Vagina (tissue), 2 donors: ENCODE data around the gene IQUB. TPM values are rescaled to one million over a fixed set of nuclear protein-coding genes. Genes with fewer than 3 reads are reported as not detected.
"Not testable (repeated sequence)": the region's sequence is repeated elsewhere in the genome, so short reads cannot be mapped to it uniquely, and the experiment has no call there.

Experiments
- DNase-seq, 2 donors: peaks; one replicate each; pipeline ENCODE4 v3.0.0-alpha.2; 2017; ENCODE audit errors: extremely low spot score in 2 of 2
- H3K27ac ChIP-seq: fragments of 200-600 bp; sonication (generic); one replicate; pipeline ENCODE4 v1.5.1; 2019
- H3K27me3 ChIP-seq: fragments of 200-600 bp; sonication (generic); one replicate; pipeline ENCODE4 v1.5.1; 2019
- H3K36me3 ChIP-seq, 2 donors: fragments of 200-600 bp; sonication (generic); one replicate each; pipeline ENCODE4 v1.5.1; 2017 to 2019
- H3K4me1 ChIP-seq: fragments of 200-600 bp; sonication (generic); one replicate; pipeline ENCODE4 v1.5.1; 2019
- H3K4me3 ChIP-seq, 2 donors: fragments of 200-600 bp; sonication (generic); 1 replicate in 1 of 2; 2 replicates in 1 of 2; pipeline ENCODE4 v1.5.1; 2016 to 2019
- H3K9me3 ChIP-seq: fragments of 200-600 bp; sonication (generic); one replicate; pipeline ENCODE4 v1.5.1; 2019
- POLR2A ChIP-seq, 2 donors: fragments of 450-650 bp; IDR thresholded peaks; one replicate each; pipeline ENCODE4 v1.6.1; 2017; ENCODE audit warnings: antibody characterized with exemption in 2 of 2, mild to moderate bottlenecking in 2 of 2, moderate library complexity in 2 of 2
- POLR2AphosphoS5 ChIP-seq, 2 donors: sonication (generic); formaldehyde crosslinking; IDR thresholded peaks; one replicate each; pipeline ENCODE4 v1.9.0; 2017; ENCODE audit warnings: antibody characterized with exemption in 2 of 2, mild to moderate bottlenecking in 2 of 2, low read depth in 1 of 2; ENCODE audit not compliant: insufficient read depth in 1 of 2
- intact Hi-C: fragments of 100-400 bp; cut with DNase I; formaldehyde crosslinking; loops from one replicate; pipeline ENCODE4 v1.15.1; 2023
- small RNA-seq: library from RNA; depleted of rRNA; stranded (forward); fragments of <200 nt; gene quantifications from one replicate; pipeline ENCODE3, GENCODE V24; 2016
- total RNA-seq: library from RNA; depleted of rRNA; stranded (reverse); fragments of >200 nt; gene quantifications from one replicate; pipeline ENCODE4 v1.2.3, GENCODE V29; 2016
- TF ChIP-seq, protein P1 (sequence below), 3 experiments: fragments of 450-650 bp in 2 of 3; fragments of 200-600 bp in 1 of 3; sonication (generic) in 1 of 3; IDR thresholded peaks; one replicate each; pipeline ENCODE4 v1.5.1; 2017 to 2019; ENCODE audit warnings: antibody characterized with exemption in 3 of 3, mild to moderate bottlenecking in 2 of 3, moderate library complexity in 2 of 3

The IQUB gene
- total RNA-seq, 1 donor from 2014 or later: 0.98 TPM

DNA sequence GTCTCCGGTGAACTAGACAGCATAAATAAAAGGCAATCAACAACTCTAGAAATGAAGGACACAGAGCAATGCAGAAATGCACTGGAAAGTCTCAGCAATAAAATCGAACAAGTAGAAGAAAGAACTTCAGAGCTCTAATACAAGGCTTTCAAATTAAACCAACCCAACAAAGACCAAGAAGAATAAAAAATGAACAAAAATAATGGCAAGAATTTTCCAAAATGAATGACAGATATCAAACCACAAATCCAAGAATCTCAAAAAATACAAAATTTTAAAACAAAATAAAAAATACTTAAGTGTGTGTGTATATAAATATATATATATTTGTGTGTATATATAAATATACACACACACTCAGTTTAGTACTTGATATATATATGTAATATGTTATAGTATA lies 110.8 kb downstream of the IQUB start:
- TF ChIP-seq POLR2AphosphoS5 (IDR thresholded peaks at IDR 0.05; ENCODE audit: insufficient read depth in 1 of 2, low read depth in 1 of 2): no peak
- TF ChIP-seq, protein P1, sequence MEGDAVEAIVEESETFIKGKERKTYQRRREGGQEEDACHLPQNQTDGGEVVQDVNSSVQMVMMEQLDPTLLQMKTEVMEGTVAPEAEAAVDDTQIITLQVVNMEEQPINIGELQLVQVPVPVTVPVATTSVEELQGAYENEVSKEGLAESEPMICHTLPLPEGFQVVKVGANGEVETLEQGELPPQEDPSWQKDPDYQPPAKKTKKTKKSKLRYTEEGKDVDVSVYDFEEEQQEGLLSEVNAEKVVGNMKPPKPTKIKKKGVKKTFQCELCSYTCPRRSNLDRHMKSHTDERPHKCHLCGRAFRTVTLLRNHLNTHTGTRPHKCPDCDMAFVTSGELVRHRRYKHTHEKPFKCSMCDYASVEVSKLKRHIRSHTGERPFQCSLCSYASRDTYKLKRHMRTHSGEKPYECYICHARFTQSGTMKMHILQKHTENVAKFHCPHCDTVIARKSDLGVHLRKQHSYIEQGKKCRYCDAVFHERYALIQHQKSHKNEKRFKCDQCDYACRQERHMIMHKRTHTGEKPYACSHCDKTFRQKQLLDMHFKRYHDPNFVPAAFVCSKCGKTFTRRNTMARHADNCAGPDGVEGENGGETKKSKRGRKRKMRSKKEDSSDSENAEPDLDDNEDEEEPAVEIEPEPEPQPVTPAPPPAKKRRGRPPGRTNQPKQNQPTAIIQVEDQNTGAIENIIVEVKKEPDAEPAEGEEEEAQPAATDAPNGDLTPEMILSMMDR (IDR thresholded peaks at IDR 0.05): no peak
- no peaks in the 10 kb centered on the region for H3K27me3 ChIP-seq
- H3K9me3 ChIP-seq: no peaks in the 10 kb centered on the region
- H3K27ac ChIP-seq: no peak overlapping the region
- H3K36me3 ChIP-seq: no peaks in the 10 kb centered on the region
- H3K4me3 ChIP-seq: no peak overlapping the region
- DNase-seq: no peak
- intact Hi-C loops: no loop called here
- no peaks in the 10 kb centered on the region for H3K4me1 ChIP-seq

DNA sequence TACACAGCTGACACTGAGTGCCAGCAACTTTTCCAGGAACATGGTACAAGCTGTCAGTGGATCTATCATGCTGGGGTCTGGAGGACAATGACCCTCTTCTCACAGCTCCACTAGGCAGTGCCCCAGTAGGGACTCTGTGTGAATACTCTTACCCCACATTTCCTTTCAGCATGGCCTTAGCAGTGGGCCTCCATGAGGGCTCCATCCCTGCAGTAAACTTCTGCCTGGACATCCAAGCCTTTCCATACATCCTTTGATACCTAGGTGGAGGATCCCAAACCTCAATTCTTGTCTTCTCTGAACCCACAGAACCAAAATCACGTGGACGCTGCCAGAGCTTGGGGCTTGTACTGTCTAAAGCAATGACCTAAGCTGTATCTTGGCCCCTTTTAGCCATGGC lies 116.8 kb downstream of the IQUB start:
- H3K4me1 ChIP-seq: no peaks in the 10 kb centered on the region
- intact Hi-C loops: no loop called here
- H3K27ac ChIP-seq: no peak overlapping the region
- no peaks in the 10 kb centered on the region for H3K27me3 ChIP-seq
- H3K36me3 ChIP-seq: no peaks in the 10 kb centered on the region
- TF ChIP-seq, protein P1 (IDR thresholded peaks at IDR 0.05): no peak
- TF ChIP-seq POLR2AphosphoS5 (IDR thresholded peaks at IDR 0.05; ENCODE audit: insufficient read depth in 1 of 2, low read depth in 1 of 2) (no peak), POLR2A (IDR thresholded peaks at IDR 0.05) (no peak)
- H3K4me3 ChIP-seq: no peak overlapping the region
- no peak for DNase-seq
- H3K9me3 ChIP-seq: no peaks in the 10 kb centered on the region

DNA sequence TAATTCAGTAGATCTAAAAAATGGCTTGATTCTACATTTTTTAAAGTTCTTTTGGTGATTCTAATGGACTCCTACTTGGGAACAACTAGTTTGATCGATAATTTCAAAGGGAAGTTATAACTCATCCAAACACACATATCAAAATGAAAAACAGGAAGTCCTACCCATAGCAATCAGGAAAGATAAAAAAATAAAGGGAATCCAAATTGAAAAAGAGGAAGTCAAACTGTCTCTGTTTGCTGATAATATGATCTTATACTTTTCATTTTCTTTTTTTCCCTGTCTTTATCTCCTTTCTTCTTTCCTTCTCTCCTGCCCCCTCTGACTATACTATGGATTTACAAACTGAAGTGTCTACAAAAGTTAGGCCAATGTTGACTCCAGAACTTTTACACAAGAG lies 118.8 kb downstream of the IQUB start:
- intact Hi-C loops: no loop called here
- no peaks in the 10 kb centered on the region for H3K9me3 ChIP-seq
- no peak for TF ChIP-seq POLR2A (IDR thresholded peaks at IDR 0.05)
- TF ChIP-seq POLR2AphosphoS5 (IDR thresholded peaks at IDR 0.05; ENCODE audit: insufficient read depth in 1 of 2, low read depth in 1 of 2): no peak
- TF ChIP-seq, protein P1 (IDR thresholded peaks at IDR 0.05): no peak

DNA sequence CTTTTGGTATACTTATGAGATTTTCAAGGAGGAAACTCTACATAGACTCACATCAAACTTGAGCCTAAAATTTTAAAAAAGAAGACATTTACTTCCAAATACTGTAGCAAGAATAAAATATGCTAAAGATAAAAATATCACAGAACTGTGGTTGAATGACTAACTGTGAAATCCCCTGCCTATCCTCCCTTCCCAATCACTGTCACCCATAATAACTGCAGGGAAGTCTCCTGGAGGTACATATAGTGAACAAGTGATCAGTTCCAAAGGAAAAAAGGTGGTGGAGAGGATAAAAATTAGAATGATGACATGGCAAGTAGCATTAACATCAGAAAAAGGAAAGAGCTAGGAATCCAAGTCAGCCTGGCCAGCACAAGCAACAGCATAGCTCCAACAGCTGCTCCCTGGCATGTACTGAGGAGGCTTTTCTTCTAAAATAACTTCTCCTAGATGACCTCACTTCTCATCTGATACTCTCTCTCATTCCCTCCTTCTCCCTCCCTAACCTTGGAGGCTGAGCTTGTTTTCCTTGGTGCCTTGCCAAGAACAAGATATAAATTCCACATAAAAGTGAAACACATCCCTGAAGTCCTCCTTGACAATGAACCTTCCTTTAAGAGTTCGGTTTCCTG lies 124.0 kb downstream of the IQUB start:
- Histone ChIP-seq H3K27ac (no peak overlapping the region), H3K4me1 (no peaks in the 10 kb centered on the region), H3K4me3 (no peak overlapping the region), H3K36me3 (no peaks in the 10 kb centered on the region), H3K9me3 (no peaks in the 10 kb centered on the region), H3K27me3 (no peaks in the 10 kb centered on the region)
- intact Hi-C loops: no loop called here
- DNase-seq: no peak
- TF ChIP-seq POLR2AphosphoS5 (IDR thresholded peaks at IDR 0.05; ENCODE audit: insufficient read depth in 1 of 2, low read depth in 1 of 2) (peak in 1 of 2 donors; percentile 73), POLR2A (IDR thresholded peaks at IDR 0.05) (no peak)
- TF ChIP-seq, protein P1 (IDR thresholded peaks at IDR 0.05): no peak

More for the DNA sequence above, 118.8 kb downstream of the IQUB start:
- no peak overlapping the region for H3K4me3 ChIP-seq
- no peak for DNase-seq
- no peak overlapping the region for H3K27ac ChIP-seq
- no peaks in the 10 kb centered on the region for H3K27me3 ChIP-seq
- H3K36me3 ChIP-seq: no peaks in the 10 kb centered on the region
- no peaks in the 10 kb centered on the region for H3K4me1 ChIP-seq

DNA sequence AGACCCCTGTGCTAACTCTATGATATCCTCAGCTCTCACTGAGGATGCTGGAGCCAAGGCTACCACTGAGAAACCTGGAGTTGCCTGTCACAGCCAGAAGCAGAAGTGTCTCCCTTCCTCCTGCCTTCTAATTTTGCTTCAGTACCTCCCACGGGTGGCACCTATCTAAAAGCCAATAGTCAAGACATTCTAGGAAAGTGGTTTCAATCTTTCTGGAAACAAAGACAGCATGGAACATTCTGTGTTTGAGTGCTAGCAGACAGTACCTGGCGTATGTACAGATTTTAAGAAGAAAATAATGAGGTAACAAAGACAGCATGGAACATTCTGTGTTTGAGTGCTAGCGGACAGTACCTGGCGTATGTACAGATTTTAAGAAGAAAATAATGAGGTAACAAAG lies 126.4 kb downstream of the IQUB start:
- H3K27ac ChIP-seq, intact Hi-C loops, H3K9me3 ChIP-seq, H3K4me3 ChIP-seq, H3K27me3 ChIP-seq, H3K4me1 ChIP-seq, DNase-seq, H3K36me3 ChIP-seq: not testable (repeated sequence)

Small RNAs within 50 kb of the gene (small RNA-seq; reads per million reads assigned to genes)
- not detected for gene RNU6-296P

Other genes with a start within 250 kb of the IQUB start
- gene NDUFA5, start 23.2 kb upstream of the IQUB start, total RNA-seq: 25.8 TPM
- not detected for gene ASB15, start 67.2 kb upstream of the IQUB start, total RNA-seq
- not detected for gene LMOD2, start 121.3 kb upstream of the IQUB start, total RNA-seq
- 24.8 TPM for gene WASL, start 214.4 kb upstream of the IQUB start, total RNA-seq